ENCODE results near the gene KDM6A. TPM values are rescaled to one million over a fixed set of nuclear protein-coding genes. Genes with fewer than 3 reads are reported as not detected.

KDM6A gene
- total RNA-seq, 1 experiment from 2014 or later: 21.0 TPM

DNA sequence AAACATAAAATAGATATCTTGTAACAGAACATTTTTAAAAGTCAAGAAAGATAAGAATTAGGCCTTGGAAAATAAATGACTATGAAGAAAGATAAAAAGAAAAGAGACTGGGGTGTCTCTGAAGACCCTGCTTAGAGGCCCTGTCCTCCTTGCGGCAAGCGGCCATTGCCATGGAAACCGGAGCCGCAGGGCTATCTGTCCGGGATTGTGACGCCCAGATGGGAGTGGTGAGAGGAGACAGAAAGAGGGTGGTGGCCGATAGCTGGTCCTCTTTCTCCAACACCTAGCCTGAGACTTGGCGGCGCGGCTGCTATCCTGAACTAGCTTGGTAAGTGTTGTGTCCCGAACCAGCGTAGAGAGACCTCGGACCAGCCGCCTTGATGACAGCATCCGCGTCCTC, 29.2 kb upstream of the KDM6A start, which contains the start of gene DUSP21:
DUSP21 (plus strand) TSS at position 269 of the 400 bp plus-strand sequence; CDS start at position 381, 112 bp downstream.
- intact Hi-C loops (cut with micrococcal nuclease): no loop called here
- DNase-seq (ENCODE audit: low read depth, low spot score) (no peak), ATAC-seq (no peak)
- RAD21 ChIA-PET (ENCODE audit: low non-redundant PET in 1 of 2, low total read pairs in 2 of 2, uncharacterized antibody in 2 of 2, unreplicated experiment in 2 of 2): no interaction called here
- no peak within 1 kb of the TSS for H3K9ac ChIP-seq (ENCODE audit: low read length)
- H3K27me3 ChIP-seq (ENCODE audit: insufficient read depth, low read length): no peaks in the 10 kb centered on the region
- H3K27ac ChIP-seq (ENCODE audit: low read depth, low read length): no peak within 1 kb of the TSS
- CTCF ChIA-PET: no interaction called here
- H3K4me3 ChIP-seq (replicated peaks in 1 of 2; ENCODE audit: low read depth in 1 of 2, low read length in 2 of 2): no peak within 1 kb of the TSS
- H3K9me2 ChIP-seq (ENCODE audit: insufficient read depth): no peaks in the 10 kb centered on the region
- H2AFZ ChIP-seq (ENCODE audit: low read depth, low read length, poor library complexity, severe bottlenecking): no peak within 1 kb of the TSS
- no peaks in the 10 kb centered on the region for H3K9me3 ChIP-seq (ENCODE audit: control insufficient read depth in 1 of 2, insufficient read depth in 1 of 2, low read depth in 1 of 2, low read length in 2 of 2)
- no TSS peak for BruUV-seq (replicated peaks)
- POLR2A ChIA-PET: no interaction called here
- TF ChIP-seq ELF1 (IDR thresholded peaks at IDR 0.05; ENCODE audit: borderline replicate concordance, low read depth) (no peak), EGR1 (IDR thresholded peaks at IDR 0.05; ENCODE audit: low read depth) (no peak), YY1 (IDR thresholded peaks at IDR 0.05; ENCODE audit: extremely low read depth, insufficient replicate concordance, low read depth, low read length) (no peak), TCF7L2 (IDR thresholded peaks at IDR 0.05; ENCODE audit: borderline replicate concordance, extremely low read depth, insufficient read depth, insufficient read length) (no peak), POLR2A (IDR thresholded peaks at IDR 0.05; ENCODE audit: borderline replicate concordance, extremely low read depth, insufficient read depth, insufficient read length) (no peak), EZH2 (IDR thresholded peaks at IDR 0.05) (no peak), SRF (IDR thresholded peaks at IDR 0.05; ENCODE audit: low read depth) (no peak), CBX3 (IDR thresholded peaks at IDR 0.05; ENCODE audit: low read depth) (no peak), JUND (IDR thresholded peaks at IDR 0.05) (no peak), POLR2AphosphoS5 (IDR thresholded peaks at IDR 0.05; ENCODE audit: low read depth, low read length) (no peak), SIN3A (IDR thresholded peaks at IDR 0.05; ENCODE audit: low read depth) (no peak)
- TF ChIP-seq, protein P1, sequence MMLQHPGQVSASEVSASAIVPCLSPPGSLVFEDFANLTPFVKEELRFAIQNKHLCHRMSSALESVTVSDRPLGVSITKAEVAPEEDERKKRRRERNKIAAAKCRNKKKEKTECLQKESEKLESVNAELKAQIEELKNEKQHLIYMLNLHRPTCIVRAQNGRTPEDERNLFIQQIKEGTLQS (IDR thresholded peaks at IDR 0.05): no peak
- TF ChIP-seq, protein P2, sequence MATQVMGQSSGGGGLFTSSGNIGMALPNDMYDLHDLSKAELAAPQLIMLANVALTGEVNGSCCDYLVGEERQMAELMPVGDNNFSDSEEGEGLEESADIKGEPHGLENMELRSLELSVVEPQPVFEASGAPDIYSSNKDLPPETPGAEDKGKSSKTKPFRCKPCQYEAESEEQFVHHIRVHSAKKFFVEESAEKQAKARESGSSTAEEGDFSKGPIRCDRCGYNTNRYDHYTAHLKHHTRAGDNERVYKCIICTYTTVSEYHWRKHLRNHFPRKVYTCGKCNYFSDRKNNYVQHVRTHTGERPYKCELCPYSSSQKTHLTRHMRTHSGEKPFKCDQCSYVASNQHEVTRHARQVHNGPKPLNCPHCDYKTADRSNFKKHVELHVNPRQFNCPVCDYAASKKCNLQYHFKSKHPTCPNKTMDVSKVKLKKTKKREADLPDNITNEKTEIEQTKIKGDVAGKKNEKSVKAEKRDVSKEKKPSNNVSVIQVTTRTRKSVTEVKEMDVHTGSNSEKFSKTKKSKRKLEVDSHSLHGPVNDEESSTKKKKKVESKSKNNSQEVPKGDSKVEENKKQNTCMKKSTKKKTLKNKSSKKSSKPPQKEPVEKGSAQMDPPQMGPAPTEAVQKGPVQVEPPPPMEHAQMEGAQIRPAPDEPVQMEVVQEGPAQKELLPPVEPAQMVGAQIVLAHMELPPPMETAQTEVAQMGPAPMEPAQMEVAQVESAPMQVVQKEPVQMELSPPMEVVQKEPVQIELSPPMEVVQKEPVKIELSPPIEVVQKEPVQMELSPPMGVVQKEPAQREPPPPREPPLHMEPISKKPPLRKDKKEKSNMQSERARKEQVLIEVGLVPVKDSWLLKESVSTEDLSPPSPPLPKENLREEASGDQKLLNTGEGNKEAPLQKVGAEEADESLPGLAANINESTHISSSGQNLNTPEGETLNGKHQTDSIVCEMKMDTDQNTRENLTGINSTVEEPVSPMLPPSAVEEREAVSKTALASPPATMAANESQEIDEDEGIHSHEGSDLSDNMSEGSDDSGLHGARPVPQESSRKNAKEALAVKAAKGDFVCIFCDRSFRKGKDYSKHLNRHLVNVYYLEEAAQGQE (IDR thresholded peaks at IDR 0.05; ENCODE audit: low read depth): no peak
- TF ChIP-seq, protein P3, sequence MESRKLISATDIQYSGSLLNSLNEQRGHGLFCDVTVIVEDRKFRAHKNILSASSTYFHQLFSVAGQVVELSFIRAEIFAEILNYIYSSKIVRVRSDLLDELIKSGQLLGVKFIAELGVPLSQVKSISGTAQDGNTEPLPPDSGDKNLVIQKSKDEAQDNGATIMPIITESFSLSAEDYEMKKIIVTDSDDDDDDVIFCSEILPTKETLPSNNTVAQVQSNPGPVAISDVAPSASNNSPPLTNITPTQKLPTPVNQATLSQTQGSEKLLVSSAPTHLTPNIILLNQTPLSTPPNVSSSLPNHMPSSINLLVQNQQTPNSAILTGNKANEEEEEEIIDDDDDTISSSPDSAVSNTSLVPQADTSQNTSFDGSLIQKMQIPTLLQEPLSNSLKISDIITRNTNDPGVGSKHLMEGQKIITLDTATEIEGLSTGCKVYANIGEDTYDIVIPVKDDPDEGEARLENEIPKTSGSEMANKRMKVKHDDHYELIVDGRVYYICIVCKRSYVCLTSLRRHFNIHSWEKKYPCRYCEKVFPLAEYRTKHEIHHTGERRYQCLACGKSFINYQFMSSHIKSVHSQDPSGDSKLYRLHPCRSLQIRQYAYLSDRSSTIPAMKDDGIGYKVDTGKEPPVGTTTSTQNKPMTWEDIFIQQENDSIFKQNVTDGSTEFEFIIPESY (IDR thresholded peaks at IDR 0.05; ENCODE audit: extremely low read depth, insufficient replicate concordance, low read length): no peak
- TF ChIP-seq, protein P4, sequence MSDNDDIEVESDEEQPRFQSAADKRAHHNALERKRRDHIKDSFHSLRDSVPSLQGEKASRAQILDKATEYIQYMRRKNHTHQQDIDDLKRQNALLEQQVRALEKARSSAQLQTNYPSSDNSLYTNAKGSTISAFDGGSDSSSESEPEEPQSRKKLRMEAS (IDR thresholded peaks at IDR 0.05): no peak
- H3K36me3 ChIP-seq (ENCODE audit: control insufficient read depth in 1 of 2, insufficient read depth in 2 of 2, low read length in 2 of 2): no peaks in the 10 kb centered on the region
- H3K79me2 ChIP-seq (ENCODE audit: insufficient read depth, low read length): no peaks in the 10 kb centered on the region
- no peak within 1 kb of the TSS for H3K4me2 ChIP-seq (ENCODE audit: low read length)
- no peaks in the 10 kb centered on the region for H4K20me1 ChIP-seq (ENCODE audit: insufficient read depth)
- H3K4me1 ChIP-seq (ENCODE audit: control insufficient read depth in 1 of 2, insufficient read depth in 2 of 2, low read length in 2 of 2): no peaks in the 10 kb centered on the region

All from HCT116 (cell line).